ENCODE results near the gene CCDC90B. TPM values are rescaled to one million over a fixed set of nuclear protein-coding genes. Genes with fewer than 3 reads are reported as not detected.

The CCDC90B gene
- total and polyA plus RNA-seq, 2 of the 8 experiments (the other 6 are each of a cell fraction or from before 2014, with no cell fraction given): 21.8 to 54.5 TPM

DNA sequence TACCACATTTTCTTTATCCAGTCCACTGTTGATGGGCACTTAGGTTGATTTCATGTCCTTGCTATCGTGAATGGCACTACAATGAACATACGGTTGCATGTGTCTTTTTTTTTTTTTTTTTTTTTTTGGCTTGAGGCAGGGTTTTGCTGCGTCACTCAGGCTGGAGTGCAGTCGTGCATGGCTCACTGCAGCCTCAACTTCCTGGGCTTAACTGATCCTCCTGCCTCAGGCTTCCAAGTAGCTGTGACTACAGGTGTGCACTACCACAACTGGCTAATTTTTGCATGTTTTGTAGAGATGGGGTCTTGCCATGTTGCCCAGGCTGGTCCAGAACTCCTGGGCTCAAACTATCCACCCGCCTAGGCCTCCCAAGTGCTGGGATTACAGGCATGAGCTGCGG is 1.5 kb upstream of the CCDC90B start:
- no peak overlapping the region for H2AFZ ChIP-seq (ENCODE audit: low read length)
- H4K91ac ChIP-seq (replicated peaks; ENCODE audit: insufficient read length, low read length): no peak overlapping the region
- H2BK120ac ChIP-seq (replicated peaks; ENCODE audit: low read depth, low read length): no peak overlapping the region
- H4K5ac ChIP-seq (ENCODE audit: insufficient read length, low read depth, low read length): no peak overlapping the region
- H3K4ac ChIP-seq (replicated peaks; ENCODE audit: insufficient read length, low read depth, low read length): no peak overlapping the region
- no peak overlapping the region for H2AK5ac ChIP-seq (ENCODE audit: low read depth, low read length)
- H3K14ac ChIP-seq (ENCODE audit: insufficient read length): no peak overlapping the region
- no peak overlapping the region for H2BK15ac ChIP-seq (ENCODE audit: low read length)
- no peak overlapping the region for H4K8ac ChIP-seq (ENCODE audit: extremely low read depth, insufficient read depth, low read length)
- H3K9ac ChIP-seq (replicated peaks in 1 of 4; ENCODE audit: extremely low read depth in 1 of 4, low read depth in 3 of 4, low read length in 3 of 4): no peak overlapping the region
- FAIRE-seq (no peak), DNase-seq (ENCODE audit: low read depth in 1 of 2, low spot score in 2 of 2) (no peak)
- no peaks in the 10 kb centered on the region for H3K27me3 ChIP-seq (replicated peaks in 1 of 4; ENCODE audit: control insufficient read depth in 3 of 4, extremely low read depth in 1 of 4, insufficient read depth in 3 of 4, low read length in 3 of 4)
- TF ChIP-seq BCL11A (IDR thresholded peaks at IDR 0.05; ENCODE audit: low read depth in 2 of 2, low read length in 2 of 2): no peak
- no peak for TF ChIP-seq RXRA (IDR thresholded peaks at IDR 0.05; ENCODE audit: insufficient read depth, low read depth, low read length)
- TF ChIP-seq, protein P1, sequence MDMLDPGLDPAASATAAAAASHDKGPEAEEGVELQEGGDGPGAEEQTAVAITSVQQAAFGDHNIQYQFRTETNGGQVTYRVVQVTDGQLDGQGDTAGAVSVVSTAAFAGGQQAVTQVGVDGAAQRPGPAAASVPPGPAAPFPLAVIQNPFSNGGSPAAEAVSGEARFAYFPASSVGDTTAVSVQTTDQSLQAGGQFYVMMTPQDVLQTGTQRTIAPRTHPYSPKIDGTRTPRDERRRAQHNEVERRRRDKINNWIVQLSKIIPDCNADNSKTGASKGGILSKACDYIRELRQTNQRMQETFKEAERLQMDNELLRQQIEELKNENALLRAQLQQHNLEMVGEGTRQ (IDR thresholded peaks at IDR 0.05; ENCODE audit: low read length): no peak
- TF ChIP-seq TEAD4 (IDR thresholded peaks at IDR 0.05; ENCODE audit: low read depth, low read length): no peak
- TF ChIP-seq, protein P2, sequence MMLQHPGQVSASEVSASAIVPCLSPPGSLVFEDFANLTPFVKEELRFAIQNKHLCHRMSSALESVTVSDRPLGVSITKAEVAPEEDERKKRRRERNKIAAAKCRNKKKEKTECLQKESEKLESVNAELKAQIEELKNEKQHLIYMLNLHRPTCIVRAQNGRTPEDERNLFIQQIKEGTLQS (IDR thresholded peaks at IDR 0.05; ENCODE audit: insufficient read depth, low read depth, low read length): no peak
- H3K27ac ChIP-seq (ENCODE audit: low read depth, low read length): no peak overlapping the region
- H3K56ac ChIP-seq (replicated peaks; ENCODE audit: insufficient read length, low read depth, low read length): no peak overlapping the region
- no peak overlapping the region for H3K4me2 ChIP-seq (ENCODE audit: insufficient read depth in 1 of 2, low read depth in 2 of 2, low read length in 2 of 2)
- POLR2A ChIA-PET (ENCODE audit: partially characterized antibody): interaction anchor here (1.1 kb wide), 1 partner anchor 35 kb away, joined by 3 read pairs; no protein-coding TSS in a partner anchor
- H3K4me3 ChIP-seq (ENCODE audit: extremely low read depth in 1 of 4, insufficient read depth in 2 of 4, low read depth in 3 of 4, low read length in 4 of 4): no peak overlapping the region
- H3K23ac ChIP-seq (ENCODE audit: insufficient read length): no peak overlapping the region
- H3K79me1 ChIP-seq (ENCODE audit: low read depth, low read length): no peaks in the 10 kb centered on the region
- CTCF ChIA-PET (ENCODE audit: partially characterized antibody): interaction anchor here (0.6 to 1.4 kb wide), 4 partner anchors 19 to 530 kb away, joined by 3 to 4 read pairs (median 3); no protein-coding TSS in a partner anchor
- H3K36me3 ChIP-seq (ENCODE audit: control insufficient read depth in 2 of 4, insufficient read depth in 4 of 4, low read length in 3 of 4): no peaks in the 10 kb centered on the region
- H4K20me1 ChIP-seq (replicated peaks in 1 of 2; ENCODE audit: control insufficient read depth in 1 of 2, insufficient read depth in 2 of 2, low read length in 2 of 2): no peaks in the 10 kb centered on the region
- no peak overlapping the region for H2BK5ac ChIP-seq (ENCODE audit: low read depth, low read length)
- 0 out of 7 replicates have a peak, but pooled peaks cover 0 to 1% (median 0%) of the 10 kb centered on the region in 4 experiments for H3K4me1 ChIP-seq (replicated peaks in 1 of 4; ENCODE audit: control insufficient read depth in 3 of 4, insufficient read depth in 4 of 4, low read length in 3 of 4)
- H2BK12ac ChIP-seq (ENCODE audit: low read depth, low read length): peak overlapping the region; percentile 21; the same call in 1 of the 2 replicates
- H3K9me3 ChIP-seq (ENCODE audit: insufficient read depth in 2 of 2, low read depth in 1 of 2, low read length in 1 of 2): no peaks in the 10 kb centered on the region
- no peak overlapping the region for H2BK20ac ChIP-seq (ENCODE audit: low read length)
- peaks cover 2% of the 10 kb centered on the region; the same call in 1 of the 2 replicates for H3K23me2 ChIP-seq (ENCODE audit: low read depth, low read length)
- no peak overlapping the region for H3K18ac ChIP-seq (ENCODE audit: extremely low read depth, low read length)
- H3K79me2 ChIP-seq (ENCODE audit: control insufficient read depth in 1 of 2, insufficient read depth in 2 of 2, low read length in 2 of 2): peaks cover 0 to 24% of the 10 kb centered on the region in 2 experiments; a peak in 3 of 4 replicates
- 88% methylated on average over 3 of the region's 6 CpGs; no CpG with 5 or more reads in 1 of the 2 experiments for WGBS, 2 experiments (ENCODE audit: extremely low coverage in 1 of 2, insufficient coverage in 1 of 2, insufficient read length in 1 of 2, insufficient replicate concordance in 2 of 2, low coverage in 1 of 2, low lambda C conversion rate in 2 of 2, missing lambda C conversion rate in 1 of 2)

All from H1 (cell line).